GM18951 (cell line): ENCODE measurements around the gene CHST1.

Source experiments
- POLR2A ChIP-seq: IDR thresholded peaks from 4 replicates; pipeline ENCODE4 v1.6.1; 2011; ENCODE audit warnings: mild to moderate bottlenecking; ENCODE audit not compliant: insufficient read length, insufficient read depth; ENCODE audit errors: extremely low read depth
- in situ Hi-C: fragments of 300-500 bp; cut with MboI; formaldehyde crosslinking; loops from one replicate; pipeline ENCODE4 v1.12.0; 2022; ENCODE audit warnings: low sequenced_read_pairs, mixed read lengths, inconsistent platforms; ENCODE audit not compliant: unreplicated experiment

CHST1 gene

GRCh38 chr11:45605051-45605450, 60.4 kb downstream of the CHST1 start:
- no peak for TF ChIP-seq POLR2A
- in situ Hi-C loops = no loop called here

GRCh38 chr11:45603946-45604682, 61.3 kb downstream of the CHST1 start:
- in situ Hi-C loops = no loop called here
- no peak for TF ChIP-seq POLR2A

- TF ChIP-seq POLR2A = no peak
- in situ Hi-C loops = no loop called here
Measured at GRCh38 chr11:45599161-45599943, 66.1 kb downstream of the CHST1 start.
